HL-60 (cell line): ENCODE measurements around the gene RAB17.

Experiments used
- DNase-seq, 2 experiments: peaks; one replicate each; pipeline ENCODE4 v3.0.0-alpha.2; 2010 to 2020; ENCODE audit warnings: low read depth in 1 of 2, low spot score in 1 of 2
- H3K27ac ChIP-seq: fragments of 250-450 bp; sonication (Bioruptor Pico); replicated peaks from 2 replicates; pipeline ENCODE4 v1.5.1; 2020; ENCODE audit warnings: mild to moderate bottlenecking, moderate library complexity
- H3K27me3 ChIP-seq: fragments of 250-450 bp; sonication (Bioruptor Pico); 2 replicates; pipeline ENCODE4 v1.5.1; 2021; ENCODE audit warnings: mild to moderate bottlenecking, moderate library complexity; ENCODE audit not compliant: insufficient read depth, poor library complexity, severe bottlenecking
- H3K4me3 ChIP-seq: replicated peaks from 2 replicates; pipeline ENCODE4 v1.5.1; 2011; ENCODE audit warnings: mild to moderate bottlenecking, control low read depth, low read length; ENCODE audit not compliant: insufficient read depth
- CTCF ChIP-seq: IDR thresholded peaks from one replicate; pipeline ENCODE4 v1.5.1; 2011; ENCODE audit warnings: low read length, control low read depth, inconsistent platforms; ENCODE audit not compliant: insufficient read depth
- GABPA ChIP-seq: IDR thresholded peaks from 2 replicates; pipeline ENCODE4 v1.6.1; 2012; ENCODE audit warnings: low read depth
- POLR2AphosphoS5 ChIP-seq: IDR thresholded peaks from 2 replicates; pipeline ENCODE4 v1.6.1; 2012; ENCODE audit warnings: low read depth
- SPI1 ChIP-seq: IDR thresholded peaks from 2 replicates; pipeline ENCODE4 v1.6.1; 2012; ENCODE audit warnings: low read depth, mild to moderate bottlenecking, borderline replicate concordance
- TF ChIP-seq, protein P1 (sequence below): IDR thresholded peaks from 2 replicates; pipeline ENCODE4 v1.6.1; 2012; ENCODE audit warnings: low read depth; ENCODE audit not compliant: insufficient replicate concordance

The RAB17 gene

GRCh38 chr2:237547841-237548416 is 42.6 kb downstream of the RAB17 start:
- Histone ChIP-seq H3K27ac (no peak overlapping the region), H3K27me3 (peaks cover 4% of the 10 kb centered on the region), H3K4me3 (no peak overlapping the region)
- TF ChIP-seq GABPA: no peak
- TF ChIP-seq, protein P1, sequence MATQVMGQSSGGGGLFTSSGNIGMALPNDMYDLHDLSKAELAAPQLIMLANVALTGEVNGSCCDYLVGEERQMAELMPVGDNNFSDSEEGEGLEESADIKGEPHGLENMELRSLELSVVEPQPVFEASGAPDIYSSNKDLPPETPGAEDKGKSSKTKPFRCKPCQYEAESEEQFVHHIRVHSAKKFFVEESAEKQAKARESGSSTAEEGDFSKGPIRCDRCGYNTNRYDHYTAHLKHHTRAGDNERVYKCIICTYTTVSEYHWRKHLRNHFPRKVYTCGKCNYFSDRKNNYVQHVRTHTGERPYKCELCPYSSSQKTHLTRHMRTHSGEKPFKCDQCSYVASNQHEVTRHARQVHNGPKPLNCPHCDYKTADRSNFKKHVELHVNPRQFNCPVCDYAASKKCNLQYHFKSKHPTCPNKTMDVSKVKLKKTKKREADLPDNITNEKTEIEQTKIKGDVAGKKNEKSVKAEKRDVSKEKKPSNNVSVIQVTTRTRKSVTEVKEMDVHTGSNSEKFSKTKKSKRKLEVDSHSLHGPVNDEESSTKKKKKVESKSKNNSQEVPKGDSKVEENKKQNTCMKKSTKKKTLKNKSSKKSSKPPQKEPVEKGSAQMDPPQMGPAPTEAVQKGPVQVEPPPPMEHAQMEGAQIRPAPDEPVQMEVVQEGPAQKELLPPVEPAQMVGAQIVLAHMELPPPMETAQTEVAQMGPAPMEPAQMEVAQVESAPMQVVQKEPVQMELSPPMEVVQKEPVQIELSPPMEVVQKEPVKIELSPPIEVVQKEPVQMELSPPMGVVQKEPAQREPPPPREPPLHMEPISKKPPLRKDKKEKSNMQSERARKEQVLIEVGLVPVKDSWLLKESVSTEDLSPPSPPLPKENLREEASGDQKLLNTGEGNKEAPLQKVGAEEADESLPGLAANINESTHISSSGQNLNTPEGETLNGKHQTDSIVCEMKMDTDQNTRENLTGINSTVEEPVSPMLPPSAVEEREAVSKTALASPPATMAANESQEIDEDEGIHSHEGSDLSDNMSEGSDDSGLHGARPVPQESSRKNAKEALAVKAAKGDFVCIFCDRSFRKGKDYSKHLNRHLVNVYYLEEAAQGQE: peak; percentile 81
- DNase-seq: no peak

DNA sequence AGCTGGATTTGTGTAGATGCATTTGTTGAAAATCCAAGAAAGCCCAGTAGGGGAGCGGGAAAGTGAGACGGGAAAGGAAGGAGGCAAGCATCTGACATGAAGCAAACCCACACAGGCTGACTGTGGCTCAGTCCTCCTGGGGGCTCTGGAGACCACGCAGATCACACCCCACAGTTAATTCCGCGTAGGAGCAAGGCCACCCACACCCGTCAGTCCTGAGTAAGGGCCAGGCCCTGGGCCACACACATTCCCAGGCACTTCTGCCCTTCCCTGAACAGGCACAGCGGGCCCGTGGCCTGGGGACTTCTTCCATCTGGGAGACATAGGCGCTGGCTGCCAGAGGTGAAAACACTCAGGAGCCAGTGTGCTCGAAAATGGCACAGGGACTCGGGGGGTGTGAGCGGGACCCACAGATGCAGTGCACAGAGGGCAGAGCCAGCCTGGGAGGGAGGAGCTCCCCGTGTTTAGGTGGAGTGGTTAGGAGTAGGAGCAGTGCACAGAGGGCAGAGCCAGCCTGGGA is 43.6 kb downstream of the RAB17 start:
- no peak for DNase-seq
- H3K27me3 ChIP-seq: peaks cover 4% of the 10 kb centered on the region
- no peak overlapping the region for H3K4me3 ChIP-seq
- no peak overlapping the region for H3K27ac ChIP-seq
- TF ChIP-seq POLR2AphosphoS5: no peak
- no peak for TF ChIP-seq SPI1
- no peak for TF ChIP-seq GABPA
- no peak for TF ChIP-seq CTCF
- TF ChIP-seq, protein P1: no peak

DNA sequence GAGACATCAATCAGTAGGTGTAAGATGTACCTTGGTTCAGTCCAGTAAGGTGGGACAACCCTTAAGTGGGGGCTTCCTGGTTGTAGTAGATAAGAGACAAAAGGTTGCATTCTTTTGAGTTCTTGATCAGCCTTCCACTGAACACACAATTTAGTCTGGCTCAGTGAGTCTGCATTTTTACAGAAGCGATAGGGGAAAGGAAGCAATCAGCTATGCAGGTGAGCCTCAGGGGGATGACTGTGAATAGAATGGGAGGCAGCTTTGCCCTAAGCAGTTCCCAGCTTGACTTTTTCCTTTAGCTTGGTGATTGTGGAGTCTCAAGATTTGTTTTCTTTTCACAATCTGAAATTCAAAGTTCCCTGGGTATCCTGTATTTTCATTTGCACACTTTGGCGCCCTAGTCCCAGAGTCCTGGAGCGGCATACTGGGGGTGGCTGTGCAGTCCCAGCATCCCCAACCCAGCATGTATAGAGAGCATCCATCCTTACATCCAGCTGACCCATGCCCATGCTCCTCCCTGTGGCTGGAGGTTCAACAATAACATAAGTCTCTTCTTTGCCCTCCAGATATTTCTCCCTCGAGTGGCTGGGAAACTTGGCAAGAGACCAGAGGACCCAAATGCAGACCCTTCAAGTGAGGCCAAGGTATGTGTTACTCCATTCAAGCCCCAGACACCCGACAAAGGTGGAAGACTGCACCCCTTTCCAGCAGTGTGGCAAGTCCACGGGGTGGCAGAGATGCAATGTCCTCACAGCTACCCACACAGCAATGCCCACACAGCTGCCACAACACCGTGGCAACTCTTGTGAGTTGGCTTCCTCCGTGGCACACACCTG is 44.3 kb downstream of the RAB17 start:
- no peak for DNase-seq
- no peak for TF ChIP-seq POLR2AphosphoS5
- TF ChIP-seq CTCF: no peak
- TF ChIP-seq GABPA: no peak
- TF ChIP-seq, protein P1: no peak
- H3K27ac ChIP-seq: no peak overlapping the region
- no peak overlapping the region for H3K4me3 ChIP-seq
- peaks cover 4% of the 10 kb centered on the region for H3K27me3 ChIP-seq
